Fibroblast of pulmonary artery (primary cell): Measurements from ENCODE around the gene ACTRT2.

Experiments
- DNase-seq: peaks from one replicate; pipeline ENCODE4 v3.0.0-alpha.2; 2010; ENCODE audit warnings: low read depth
- H3K4me3 ChIP-seq: replicated peaks from 2 replicates; pipeline ENCODE4 v1.5.1; 2011; ENCODE audit warnings: low read depth, mild to moderate bottlenecking, control low read depth, low read length, moderate library complexity
- TF ChIP-seq, protein P1 (sequence below): IDR thresholded peaks from 2 replicates; pipeline ENCODE4 v1.5.1; 2011; ENCODE audit warnings: mild to moderate bottlenecking, control low read depth, low read length, inconsistent platforms; ENCODE audit errors: missing control alignments

The ACTRT2 gene

DNA sequence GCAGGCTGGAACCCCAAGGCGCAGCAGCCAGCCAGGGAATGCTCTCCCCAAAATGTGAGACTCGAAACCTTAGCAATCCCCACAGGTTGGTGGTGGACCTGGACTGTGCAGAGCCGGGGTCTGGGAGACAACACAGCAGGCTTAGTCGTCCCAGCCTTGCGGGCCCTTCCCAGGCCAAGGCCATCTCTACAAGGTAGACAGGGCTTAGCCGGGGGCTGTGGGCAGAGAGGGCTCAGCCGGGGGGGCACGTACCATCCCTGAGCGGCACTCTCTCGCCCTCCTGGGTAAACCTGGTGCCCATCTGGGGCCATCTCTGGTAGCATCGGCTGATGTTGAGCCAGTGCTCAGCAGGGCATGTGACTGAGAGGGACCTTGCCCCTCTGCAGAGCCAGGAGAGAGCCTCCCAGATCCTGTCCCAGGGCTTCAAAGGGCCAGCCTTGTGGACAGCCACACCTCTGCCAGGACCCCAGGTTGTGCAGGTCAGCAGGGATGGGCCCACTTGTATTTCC is 2.2 kb upstream of the ACTRT2 start:
- TF ChIP-seq, protein P1, sequence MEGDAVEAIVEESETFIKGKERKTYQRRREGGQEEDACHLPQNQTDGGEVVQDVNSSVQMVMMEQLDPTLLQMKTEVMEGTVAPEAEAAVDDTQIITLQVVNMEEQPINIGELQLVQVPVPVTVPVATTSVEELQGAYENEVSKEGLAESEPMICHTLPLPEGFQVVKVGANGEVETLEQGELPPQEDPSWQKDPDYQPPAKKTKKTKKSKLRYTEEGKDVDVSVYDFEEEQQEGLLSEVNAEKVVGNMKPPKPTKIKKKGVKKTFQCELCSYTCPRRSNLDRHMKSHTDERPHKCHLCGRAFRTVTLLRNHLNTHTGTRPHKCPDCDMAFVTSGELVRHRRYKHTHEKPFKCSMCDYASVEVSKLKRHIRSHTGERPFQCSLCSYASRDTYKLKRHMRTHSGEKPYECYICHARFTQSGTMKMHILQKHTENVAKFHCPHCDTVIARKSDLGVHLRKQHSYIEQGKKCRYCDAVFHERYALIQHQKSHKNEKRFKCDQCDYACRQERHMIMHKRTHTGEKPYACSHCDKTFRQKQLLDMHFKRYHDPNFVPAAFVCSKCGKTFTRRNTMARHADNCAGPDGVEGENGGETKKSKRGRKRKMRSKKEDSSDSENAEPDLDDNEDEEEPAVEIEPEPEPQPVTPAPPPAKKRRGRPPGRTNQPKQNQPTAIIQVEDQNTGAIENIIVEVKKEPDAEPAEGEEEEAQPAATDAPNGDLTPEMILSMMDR = no peak
- H3K4me3 ChIP-seq = no peak overlapping the region
- DNase-seq = no peak

DNA sequence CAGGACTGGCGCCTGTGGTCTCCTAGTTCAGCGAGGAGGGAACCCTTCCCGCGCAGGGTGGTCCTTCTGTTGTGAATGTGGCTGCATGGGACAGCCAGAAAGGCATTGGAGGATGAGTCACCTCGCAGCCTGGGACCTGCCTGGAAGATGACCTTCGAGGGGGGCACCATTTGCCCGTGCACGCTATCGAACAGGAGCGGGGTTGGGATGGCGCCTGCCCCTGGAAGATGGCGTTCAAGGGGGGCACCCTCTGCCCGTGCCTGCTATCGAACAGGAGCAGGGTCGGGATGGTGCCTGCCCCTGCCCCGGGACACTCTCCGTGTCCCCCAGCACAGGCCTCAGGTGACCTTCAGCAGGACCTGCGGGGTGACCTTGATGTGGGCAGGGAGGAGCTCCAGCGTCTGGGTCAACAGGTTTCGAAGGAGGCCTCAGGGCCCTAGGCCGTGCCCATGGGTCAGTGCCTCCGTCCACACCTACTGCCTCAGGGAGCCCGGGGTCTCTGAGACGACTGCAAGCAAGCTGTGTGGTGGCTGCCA is 1.7 kb upstream of the ACTRT2 start:
- TF ChIP-seq, protein P1 = no peak
- no peak overlapping the region for H3K4me3 ChIP-seq
- no peak for DNase-seq

DNA sequence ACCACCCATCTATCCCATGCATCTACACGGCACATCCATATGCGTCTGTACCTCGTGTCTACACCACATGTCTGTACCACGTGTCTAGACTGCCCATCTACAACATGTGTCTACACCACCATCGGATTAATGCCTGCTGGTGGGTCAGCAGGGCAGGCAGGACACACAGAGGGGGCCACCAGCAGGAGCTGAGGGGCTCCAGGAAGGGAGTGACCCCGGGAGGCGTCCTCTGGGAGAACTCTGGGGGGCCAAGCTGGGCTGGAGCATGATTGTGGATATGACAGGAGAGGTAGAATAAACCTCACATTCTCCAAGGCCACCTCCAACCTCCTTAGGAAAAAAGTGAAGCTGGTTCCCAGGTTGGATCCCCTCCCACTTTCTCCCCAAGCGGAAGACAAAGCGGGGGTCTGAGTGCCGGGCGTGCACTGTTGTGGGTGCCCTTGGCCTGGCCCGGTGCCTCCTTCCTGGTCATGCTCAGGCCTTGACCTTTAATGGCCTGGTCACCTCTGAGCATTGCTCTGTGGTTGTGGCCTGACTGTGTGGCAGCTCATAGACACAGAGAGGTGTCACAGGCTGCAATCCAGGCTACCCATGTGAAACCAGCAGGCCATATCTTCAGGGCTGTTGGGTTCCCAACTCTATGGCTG is 881 bp upstream of the ACTRT2 start:
- no peak for DNase-seq
- TF ChIP-seq, protein P1 = no peak
- H3K4me3 ChIP-seq = no peak overlapping the region

DNA sequence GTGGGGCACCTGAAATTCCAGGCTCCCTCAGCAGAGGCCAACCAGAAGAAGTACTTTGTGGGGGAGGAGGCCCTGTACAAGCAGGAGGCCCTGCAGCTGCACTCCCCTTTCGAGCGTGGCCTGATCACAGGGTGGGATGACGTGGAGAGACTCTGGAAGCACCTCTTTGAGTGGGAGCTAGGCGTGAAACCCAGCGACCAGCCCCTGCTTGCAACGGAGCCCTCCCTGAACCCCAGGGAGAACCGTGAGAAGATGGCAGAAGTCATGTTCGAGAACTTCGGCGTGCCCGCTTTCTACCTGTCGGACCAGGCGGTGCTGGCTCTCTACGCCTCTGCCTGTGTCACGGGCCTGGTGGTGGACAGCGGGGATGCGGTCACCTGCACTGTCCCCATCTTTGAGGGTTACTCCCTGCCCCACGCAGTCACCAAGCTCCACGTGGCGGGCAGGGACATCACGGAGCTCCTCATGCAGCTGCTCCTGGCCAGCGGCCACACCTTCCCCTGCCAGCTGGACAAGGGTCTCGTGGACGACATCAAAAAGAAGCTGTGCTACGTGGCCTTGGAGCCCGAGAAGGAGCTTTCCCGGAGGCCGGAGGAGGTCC is 634 bp downstream of the ACTRT2 start:
- TF ChIP-seq, protein P1 = no peak
- no peak for DNase-seq
- no peak overlapping the region for H3K4me3 ChIP-seq

DNA sequence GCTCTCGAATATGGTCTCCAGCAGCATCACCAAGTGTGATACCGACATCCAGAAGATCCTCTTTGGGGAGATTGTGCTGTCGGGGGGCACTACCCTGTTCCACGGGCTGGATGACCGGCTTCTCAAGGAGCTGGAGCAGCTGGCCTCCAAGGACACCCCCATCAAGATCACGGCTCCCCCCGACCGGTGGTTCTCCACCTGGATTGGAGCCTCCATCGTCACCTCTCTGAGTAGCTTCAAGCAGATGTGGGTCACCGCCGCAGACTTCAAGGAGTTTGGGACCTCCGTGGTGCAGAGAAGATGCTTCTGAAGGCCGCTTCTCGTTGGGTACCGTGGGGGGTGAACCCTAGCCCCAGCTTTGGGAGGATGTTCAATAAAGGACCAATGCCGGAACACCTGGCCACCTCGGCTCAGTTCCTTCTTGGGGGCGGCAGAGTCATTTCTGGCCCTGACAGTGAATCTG is 1.3 kb downstream of the ACTRT2 start:
- no peak for DNase-seq
- TF ChIP-seq, protein P1 = no peak
- H3K4me3 ChIP-seq = no peak overlapping the region

DNA sequence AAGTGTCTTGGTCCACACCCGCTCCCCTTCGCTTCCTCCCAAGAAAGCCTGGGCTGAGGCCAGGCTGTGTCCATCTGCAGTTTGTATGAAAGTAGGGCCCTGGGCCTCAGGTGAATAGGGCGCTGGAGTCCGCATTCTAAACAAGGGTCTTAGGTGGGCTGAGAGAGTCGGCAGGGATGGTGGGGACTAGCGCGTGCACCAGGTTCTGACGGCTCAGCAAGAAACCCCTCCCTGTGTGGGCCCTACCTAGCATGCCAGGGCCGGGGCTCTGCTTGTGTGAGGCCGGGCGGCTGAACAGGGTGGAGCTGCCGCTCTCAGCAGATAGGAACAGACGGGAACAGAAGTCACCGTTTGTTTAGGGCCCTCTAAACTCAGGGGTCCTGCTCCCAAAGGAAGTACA is 1.7 kb downstream of the ACTRT2 start:
- TF ChIP-seq, protein P1 = no peak
- no peak overlapping the region for H3K4me3 ChIP-seq
- no peak for DNase-seq
